ENCODE measurements around the gene PAPPA.

The PAPPA gene

GRCh38 chr9:116378873-116379272 lies 225.3 kb downstream of the PAPPA start:
- in situ Hi-C loops (cut with MboI; ENCODE audit: low sequenced_read_pairs) = no loop called here

- in situ Hi-C loops (cut with MboI; ENCODE audit: low sequenced_read_pairs) = no loop called here
Measured at GRCh38 chr9:116379821-116380220, 226.2 kb downstream of the PAPPA start.

GRCh38 chr9:116380496-116380995 lies 227.0 kb downstream of the PAPPA start:
- in situ Hi-C loops (cut with MboI; ENCODE audit: low sequenced_read_pairs) = no loop called here

GRCh38 chr9:116381350-116381749 lies 227.8 kb downstream of the PAPPA start:
- in situ Hi-C loops (cut with MboI; ENCODE audit: low sequenced_read_pairs) = no loop called here

- in situ Hi-C loops (cut with MboI; ENCODE audit: low sequenced_read_pairs) = no loop called here
Measured at GRCh38 chr9:116382053-116382452, 228.5 kb downstream of the PAPPA start.

- in situ Hi-C loops (cut with MboI; ENCODE audit: low sequenced_read_pairs) = no loop called here
Measured at GRCh38 chr9:116383133-116383532, 229.5 kb downstream of the PAPPA start.

- in situ Hi-C loops (cut with MboI; ENCODE audit: low sequenced_read_pairs) = no loop called here
Measured at GRCh38 chr9:116383936-116384335, 230.3 kb downstream of the PAPPA start.

- in situ Hi-C loops (cut with MboI; ENCODE audit: low sequenced_read_pairs) = no loop called here
Measured at GRCh38 chr9:116387934-116388698, 234.5 kb downstream of the PAPPA start.

GRCh38 chr9:116389541-116390302 lies 236.1 kb downstream of the PAPPA start:
- in situ Hi-C loops (cut with MboI; ENCODE audit: low sequenced_read_pairs) = no loop called here

GRCh38 chr9:116390303-116391228 lies 237.0 kb downstream of the PAPPA start:
- in situ Hi-C loops (cut with MboI; ENCODE audit: low sequenced_read_pairs) = no loop called here

GRCh38 chr9:116391306-116391900 lies 237.8 kb downstream of the PAPPA start:
- in situ Hi-C loops (cut with MboI; ENCODE audit: low sequenced_read_pairs) = no loop called here

GRCh38 chr9:116393198-116393597 lies 239.6 kb downstream of the PAPPA start:
- in situ Hi-C loops (cut with MboI; ENCODE audit: low sequenced_read_pairs) = no loop called here

- in situ Hi-C loops (cut with MboI; ENCODE audit: low sequenced_read_pairs) = no loop called here
Measured at GRCh38 chr9:116394070-116394469, 240.5 kb downstream of the PAPPA start.

GRCh38 chr9:116394894-116395698 lies 241.5 kb downstream of the PAPPA start:
- in situ Hi-C loops (cut with MboI; ENCODE audit: low sequenced_read_pairs) = no loop called here

- in situ Hi-C loops (cut with MboI; ENCODE audit: low sequenced_read_pairs) = no loop called here
Measured at GRCh38 chr9:116395699-116396037, 242.1 kb downstream of the PAPPA start.

GRCh38 chr9:116403171-116403570 lies 249.6 kb downstream of the PAPPA start:
- in situ Hi-C loops (cut with MboI; ENCODE audit: low sequenced_read_pairs) = no loop called here

- in situ Hi-C loops (cut with MboI; ENCODE audit: low sequenced_read_pairs) = no loop called here
Measured at GRCh38 chr9:116404228-116404627, 250.6 kb downstream of the PAPPA start.

GRCh38 chr9:116405321-116405720 lies 251.7 kb downstream of the PAPPA start:
- in situ Hi-C loops (cut with MboI; ENCODE audit: low sequenced_read_pairs) = no loop called here

GRCh38 chr9:116406469-116406868 lies 252.9 kb downstream of the PAPPA start:
- in situ Hi-C loops (cut with MboI; ENCODE audit: low sequenced_read_pairs) = no loop called here

GRCh38 chr9:116409129-116409528 lies 255.5 kb downstream of the PAPPA start:
- in situ Hi-C loops (cut with MboI; ENCODE audit: low sequenced_read_pairs) = no loop called here

All from hTERT RPE-1 (cell line).